Effector CD4-positive, alpha-beta T cell (primary cell): Measurements from ENCODE around the gene EIF1B.

Experiments
- DNase-seq: peaks from one replicate; pipeline ENCODE4 v3.0.0-alpha.2; 2020

The EIF1B gene

DNA sequence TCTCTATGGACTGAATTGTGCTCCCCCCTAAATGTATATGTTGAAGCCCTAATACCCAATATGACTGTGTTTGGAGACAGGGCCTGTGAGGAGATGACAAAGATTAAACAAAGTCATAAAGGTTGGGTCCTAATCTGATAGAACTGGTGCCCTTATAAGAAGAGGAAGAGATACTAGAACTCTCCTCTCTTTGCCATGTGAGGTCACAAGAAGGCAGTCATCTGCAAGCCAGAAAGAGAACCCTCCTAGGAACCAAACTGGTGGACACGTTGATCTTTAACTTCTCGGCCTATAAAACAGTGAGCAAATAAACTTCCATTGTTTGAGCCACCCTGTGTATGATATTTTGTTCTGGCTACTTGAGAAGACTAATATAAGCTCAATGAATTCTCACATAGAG is 45.9 kb downstream of the EIF1B start:
- DNase-seq: no peak

DNA sequence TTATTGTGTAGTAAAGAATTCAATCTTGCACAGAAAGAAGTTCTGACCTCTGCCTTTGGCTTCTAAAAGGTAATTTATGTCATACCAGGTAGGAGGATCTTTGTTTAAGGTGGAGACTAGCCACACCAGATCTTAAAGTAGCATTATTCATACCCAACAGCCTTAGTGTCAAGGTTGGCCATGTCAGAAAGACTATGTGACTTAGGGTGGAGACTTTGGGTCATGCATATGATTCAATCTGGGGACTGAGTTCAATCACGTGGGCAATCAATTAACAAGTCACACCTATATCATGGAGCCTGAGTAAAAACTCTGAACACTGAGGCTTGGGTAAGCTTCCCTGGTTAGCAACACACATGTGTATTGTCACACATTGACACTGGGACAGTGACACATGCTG is 48.9 kb downstream of the EIF1B start:
- DNase-seq: no peak
